HFF-Myc (cell line): ENCODE data around the gene BTBD7.

ENCODE experiments used
- DNase-seq: peaks from one replicate; pipeline ENCODE4 v3.0.0-alpha.2; 2011; ENCODE audit warnings: low read depth; ENCODE audit errors: extremely low read depth
- H3K4me3 ChIP-seq: replicated peaks from 2 replicates; pipeline ENCODE4 v1.5.1; 2011; ENCODE audit warnings: low read depth, mild to moderate bottlenecking, control low read depth, low read length
- CTCF ChIP-seq: IDR thresholded peaks from 2 replicates; pipeline ENCODE4 v1.5.1; 2012; ENCODE audit warnings: mild to moderate bottlenecking, low read depth, low read length, control low read depth; ENCODE audit errors: missing control alignments

The BTBD7 gene

DNA sequence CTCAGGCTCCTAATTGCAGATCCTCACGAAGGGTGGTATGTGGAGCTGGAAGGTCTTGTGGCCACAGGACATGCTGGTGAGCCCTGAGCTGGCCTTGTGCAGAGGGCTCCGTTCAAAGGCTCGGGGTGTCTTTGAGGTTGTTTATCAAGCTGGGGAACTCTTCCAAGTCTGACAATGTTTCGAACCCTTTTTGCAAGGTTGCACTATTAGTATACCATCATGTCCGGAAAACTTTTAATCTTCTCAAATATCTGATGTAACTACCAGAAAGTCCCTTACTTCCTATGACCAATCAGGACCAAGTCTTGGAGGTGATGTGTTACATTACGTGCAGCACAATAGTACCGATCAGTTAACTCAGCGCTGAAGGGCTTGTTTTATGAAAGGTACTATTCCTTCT lies 104.3 kb downstream of the BTBD7 start:
- DNase-seq: no peak
- no peak for TF ChIP-seq CTCF
- H3K4me3 ChIP-seq: no peak overlapping the region

DNA sequence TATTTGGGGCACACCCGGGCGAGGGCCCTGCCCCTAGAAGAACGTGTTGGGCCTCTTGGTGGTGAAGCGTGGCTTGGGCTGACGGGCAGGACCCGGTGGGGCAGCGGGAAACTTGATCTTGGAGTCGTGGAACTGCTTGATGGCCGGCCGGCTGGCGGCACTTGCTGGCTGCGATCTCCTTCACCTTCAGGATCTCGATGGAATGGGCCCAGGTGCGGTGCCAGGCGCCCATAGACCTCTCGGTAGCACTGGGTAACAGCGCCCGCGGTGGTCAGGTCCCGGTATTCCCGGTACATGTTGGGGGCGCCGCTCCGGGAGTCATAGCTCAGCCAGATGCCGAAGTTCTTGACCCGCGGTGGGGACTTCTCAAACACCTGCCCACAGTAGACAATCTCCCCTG lies 109.3 kb downstream of the BTBD7 start:
- H3K4me3 ChIP-seq: no peak overlapping the region
- no peak for DNase-seq
- TF ChIP-seq CTCF: no peak

GRCh38 chr14:93220509-93220908 lies 112.3 kb downstream of the BTBD7 start:
- H3K4me3 ChIP-seq: no peak overlapping the region
- TF ChIP-seq CTCF: no peak
- no peak for DNase-seq

DNA sequence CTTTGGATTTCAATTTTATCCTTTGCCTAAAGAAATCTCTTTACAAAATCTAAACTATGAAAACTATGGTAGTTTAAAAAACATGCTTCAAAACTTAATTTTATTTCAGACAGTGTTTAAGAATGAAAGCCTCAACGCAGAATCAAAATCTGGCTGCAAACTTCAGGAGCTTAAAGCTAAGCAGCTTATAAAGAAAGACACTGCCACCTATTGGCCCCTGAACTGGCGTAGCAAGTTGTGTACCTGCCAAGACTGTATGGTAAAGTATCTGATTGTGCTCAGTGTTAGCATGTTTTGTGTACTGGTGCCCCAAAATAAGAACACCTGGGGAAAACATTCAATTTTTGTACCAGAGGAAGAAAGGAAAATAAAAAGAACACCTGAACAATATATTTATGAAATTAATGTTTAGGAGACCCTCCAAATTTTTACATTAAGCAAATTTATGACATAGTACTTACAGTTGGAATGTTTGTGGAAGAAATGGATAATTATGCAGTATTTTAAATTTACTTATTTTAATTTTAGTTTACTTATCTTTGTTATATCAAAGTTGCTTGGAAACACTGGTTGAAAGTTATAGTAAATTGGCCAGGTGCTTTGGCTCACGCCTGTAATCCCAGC lies 113.6 kb downstream of the BTBD7 start:
- TF ChIP-seq CTCF: peak; percentile 71
- no peak for DNase-seq
- no peak overlapping the region for H3K4me3 ChIP-seq

DNA sequence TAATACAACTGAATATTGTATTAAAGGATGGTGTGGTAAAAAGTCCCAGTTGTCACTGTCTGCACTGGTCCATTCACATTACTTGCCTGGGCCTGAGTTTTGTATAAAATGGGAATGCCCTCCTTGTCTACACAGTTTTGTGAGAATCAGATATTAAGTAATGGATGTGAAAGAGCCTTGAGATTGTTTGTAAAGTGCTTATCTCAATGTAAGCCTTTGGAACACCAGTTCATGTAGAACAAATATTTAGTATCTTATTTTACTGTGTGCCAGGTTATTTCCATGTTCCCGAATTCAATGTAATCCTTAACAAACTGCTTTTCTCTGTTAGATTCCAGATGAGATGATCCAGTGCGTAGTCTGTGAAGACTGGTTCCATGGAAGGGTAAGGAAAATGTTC lies 118.2 kb downstream of the BTBD7 start:
- H3K4me3 ChIP-seq: no peak overlapping the region

GRCh38 chr14:93212432-93212831 lies 120.4 kb downstream of the BTBD7 start:
- DNase-seq: no peak
- H3K4me3 ChIP-seq: no peak overlapping the region
- TF ChIP-seq CTCF: no peak

More for the DNA sequence above, 118.2 kb downstream of the BTBD7 start:
- DNase-seq: no peak
- no peak for TF ChIP-seq CTCF
